GM21526 (cell line): ENCODE data around the gene SLC44A3.

ENCODE experiments used
- ATAC-seq: cut with Tn5 transposase; IDR thresholded peaks from one replicate; pipeline ENCODE4 v1.9.1; 2021; ENCODE audit warnings: moderate library complexity; ENCODE audit not compliant: unreplicated experiment, low FRiP score

Gene SLC44A3

DNA sequence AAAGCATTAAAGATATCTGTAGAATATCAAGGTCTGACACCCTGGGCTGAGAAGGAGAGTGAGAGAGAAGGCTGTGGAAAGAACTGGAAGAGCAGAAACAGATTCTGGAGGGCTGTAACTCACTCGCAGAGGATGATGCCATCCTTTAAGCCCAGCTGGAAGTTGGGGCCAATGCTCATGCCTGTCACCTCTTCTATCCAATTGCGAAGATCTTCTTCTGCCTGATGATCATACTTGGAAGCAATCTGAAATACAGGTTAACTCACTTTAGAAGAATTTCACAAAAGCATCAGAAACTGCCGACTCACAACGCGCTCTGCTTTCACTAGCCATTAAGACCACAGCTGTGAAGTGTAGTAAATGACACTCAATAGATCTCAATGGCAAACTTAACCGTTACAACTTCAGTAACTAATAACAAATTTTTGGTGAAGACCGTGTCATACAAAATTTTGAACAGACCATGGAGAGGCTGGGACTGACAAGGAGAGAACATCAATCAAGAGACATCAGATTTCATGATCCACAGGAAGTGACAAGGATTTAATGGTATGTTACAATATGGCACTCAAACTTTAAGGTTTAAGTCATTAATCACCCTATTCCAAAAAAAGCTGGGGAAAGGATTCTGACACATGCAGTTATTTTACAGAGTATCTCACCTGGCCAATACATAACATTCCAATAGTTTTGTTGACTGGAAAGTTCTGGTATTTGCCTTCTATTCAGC is 83.3 kb downstream of the SLC44A3 start:
- no peak for ATAC-seq

DNA sequence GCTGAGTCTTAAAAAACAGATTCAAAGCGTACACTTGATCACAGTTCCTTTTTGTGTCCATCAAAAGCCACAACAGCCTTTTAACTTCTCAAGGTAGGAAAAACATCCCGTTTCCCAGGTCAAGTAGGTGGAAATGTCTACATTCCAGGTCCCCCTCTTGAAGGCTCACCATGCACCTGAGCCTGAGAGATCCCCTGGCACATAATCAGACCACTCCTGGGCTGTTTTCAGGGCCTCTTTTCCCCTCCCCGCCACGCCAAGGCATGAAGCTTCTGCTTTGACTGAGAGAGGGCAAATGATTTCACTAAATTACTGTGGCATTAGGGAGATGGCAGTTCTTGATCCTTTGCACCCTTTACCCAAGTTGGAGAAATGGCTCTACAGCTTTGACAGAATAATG is 85.0 kb downstream of the SLC44A3 start:
- ATAC-seq, result no peak

DNA sequence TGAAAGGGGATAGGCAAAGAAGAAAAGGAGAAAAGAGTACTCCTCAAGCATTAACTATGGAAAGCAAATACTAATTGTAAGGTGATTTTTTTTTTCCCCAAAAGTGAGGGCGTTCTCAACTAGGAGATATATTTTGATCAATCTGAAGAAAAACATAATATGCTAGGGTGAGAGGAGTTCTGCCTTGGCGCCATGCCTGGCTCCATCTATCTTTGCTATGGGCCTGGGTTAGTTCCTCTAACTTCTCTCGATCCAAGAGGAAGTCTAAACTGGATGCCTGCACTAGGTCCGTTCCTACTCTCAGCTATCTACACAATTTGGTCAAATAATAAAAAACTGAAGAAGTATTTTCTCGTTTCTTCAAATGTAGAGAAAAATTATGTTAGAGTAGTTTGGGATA is 86.2 kb downstream of the SLC44A3 start:
- no peak for ATAC-seq

DNA sequence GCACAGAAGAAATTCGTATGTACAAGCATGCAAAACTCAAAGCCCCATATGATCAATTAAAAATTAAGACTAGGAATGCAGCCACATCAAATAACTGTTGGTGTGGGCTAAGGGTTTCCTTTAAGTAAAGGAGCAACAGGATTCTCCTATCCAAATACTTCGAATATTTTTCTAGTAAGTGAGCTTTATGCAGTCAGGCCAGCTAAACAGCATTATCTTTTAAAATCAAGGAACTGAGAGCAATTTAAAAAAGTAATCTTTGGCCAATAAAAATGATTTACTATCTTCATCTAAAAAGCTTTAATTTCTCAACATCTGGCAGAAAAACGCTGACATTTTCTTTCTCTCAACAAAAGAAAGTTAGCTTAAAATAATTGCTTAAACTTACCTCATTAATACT is 87.0 kb downstream of the SLC44A3 start:
- no peak for ATAC-seq

DNA sequence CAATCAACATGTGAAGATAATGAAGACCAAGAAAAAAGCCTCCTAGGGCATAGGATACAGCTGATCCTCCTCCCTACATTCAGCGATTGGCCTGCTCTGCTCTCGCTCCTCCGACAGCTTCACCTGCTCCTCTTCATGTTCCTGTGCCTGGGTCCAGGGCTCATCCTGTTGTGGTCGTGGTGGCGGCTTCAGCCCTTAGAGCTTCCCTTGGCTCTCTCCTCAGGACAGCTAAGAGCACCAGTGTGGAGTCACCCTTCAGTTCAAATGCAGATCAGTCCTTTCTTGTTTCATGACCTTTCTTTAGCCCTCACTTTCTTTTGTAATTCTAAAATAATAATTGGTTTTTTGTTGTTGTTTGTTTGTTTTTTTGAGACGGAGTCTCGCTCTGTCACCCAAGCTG is 88.0 kb downstream of the SLC44A3 start:
- ATAC-seq, result no peak

DNA sequence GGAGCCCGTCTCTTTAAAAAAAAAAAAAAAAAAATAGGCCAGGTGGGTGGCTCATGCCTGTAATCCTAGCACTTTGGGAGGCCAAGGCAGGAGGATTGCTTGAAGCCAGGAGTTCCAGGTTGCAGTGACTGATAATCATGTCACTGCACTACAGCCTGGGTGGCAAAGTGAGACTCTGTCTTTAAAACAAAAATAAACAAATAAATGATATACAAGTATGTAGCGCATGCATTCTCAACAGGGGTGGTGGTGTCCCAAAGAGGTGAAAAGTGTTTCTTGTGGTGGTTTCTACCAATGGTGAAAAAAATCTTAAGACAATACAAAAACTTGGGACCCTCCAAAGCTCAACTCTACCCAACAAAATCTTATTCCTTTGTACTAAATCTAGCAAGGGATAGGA is 88.8 kb downstream of the SLC44A3 start:
- no peak for ATAC-seq

DNA sequence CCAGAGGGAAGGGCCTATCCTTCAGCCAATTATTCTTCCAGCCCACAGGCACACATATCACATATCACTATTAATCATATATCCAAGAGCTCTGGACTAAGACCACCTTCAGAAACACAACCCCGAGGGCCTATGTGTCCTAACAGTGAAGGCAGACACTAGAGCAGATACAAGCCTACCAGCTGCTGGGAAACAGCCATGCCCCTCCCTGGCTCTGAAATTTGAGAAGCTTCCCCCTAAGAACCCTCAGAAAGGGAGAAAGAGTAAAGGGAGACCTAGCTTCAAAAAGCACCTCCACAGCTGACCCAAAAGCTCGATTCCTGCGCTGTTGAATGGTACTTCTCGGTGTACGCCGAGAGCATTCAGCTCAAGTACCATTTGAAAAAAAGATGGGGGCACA is 89.3 kb downstream of the SLC44A3 start:
- ATAC-seq, result no peak

DNA sequence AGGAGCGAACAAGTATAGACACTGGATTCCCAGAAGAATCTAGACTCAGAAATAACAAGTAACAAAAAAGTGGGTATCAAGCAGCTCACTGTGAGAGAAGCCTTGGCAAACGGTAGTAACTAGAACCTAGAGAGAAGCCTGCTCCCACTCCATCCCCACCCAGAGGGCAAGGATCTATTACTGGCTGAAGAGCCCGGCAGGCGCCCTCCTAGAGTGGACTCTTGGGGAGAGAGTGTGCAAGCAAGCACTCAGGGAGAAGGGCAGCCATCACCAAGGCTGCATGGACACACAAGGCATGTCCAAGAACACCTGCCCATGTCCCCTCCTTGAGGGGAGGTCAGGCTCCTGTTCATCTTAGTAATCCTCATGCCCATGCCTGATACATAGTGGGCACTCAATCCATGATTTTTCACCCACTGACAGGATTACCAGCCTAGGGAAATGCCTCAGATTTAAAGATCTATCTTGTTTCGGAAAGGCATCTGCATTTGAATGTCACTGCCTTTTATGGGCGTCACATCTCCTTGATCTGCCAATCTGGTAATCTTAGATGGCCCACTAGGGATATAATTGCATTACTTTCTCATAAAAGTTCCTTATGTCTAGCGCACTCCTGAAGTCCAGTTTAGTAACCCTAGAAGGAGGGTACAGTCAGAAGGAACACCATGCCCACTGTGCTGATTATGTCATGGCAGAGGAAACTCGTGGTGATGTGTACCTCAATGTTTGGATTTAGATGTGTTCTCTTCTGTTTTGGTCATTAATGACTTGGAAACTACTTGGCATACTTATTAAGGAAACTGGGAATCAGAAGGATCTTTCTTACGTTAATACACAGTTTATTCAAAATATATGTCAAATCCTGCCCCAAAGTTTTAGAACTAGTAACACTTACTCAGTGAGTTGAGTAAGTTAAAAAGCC is 92.4 kb downstream of the SLC44A3 start:
- ATAC-seq, result no peak

DNA sequence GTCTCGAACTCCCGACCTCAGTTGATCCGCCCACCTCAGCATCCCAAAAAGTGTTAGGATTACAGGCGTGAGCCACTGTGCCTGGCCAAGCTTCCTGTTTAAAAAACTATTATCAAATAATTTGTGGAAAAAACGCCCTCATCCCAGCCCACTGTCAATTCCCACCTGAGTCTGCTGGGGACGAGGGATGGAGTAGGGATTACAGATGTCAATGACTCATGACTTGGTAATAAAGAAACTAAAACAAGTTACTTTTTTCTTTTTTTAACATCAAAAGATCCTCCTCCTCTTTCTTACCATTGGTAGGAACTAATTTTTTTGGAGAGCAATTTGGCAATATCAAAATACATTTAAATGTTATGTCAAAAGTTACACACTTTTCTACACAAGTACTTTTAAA is 97.1 kb downstream of the SLC44A3 start:
- ATAC-seq, result no peak

DNA sequence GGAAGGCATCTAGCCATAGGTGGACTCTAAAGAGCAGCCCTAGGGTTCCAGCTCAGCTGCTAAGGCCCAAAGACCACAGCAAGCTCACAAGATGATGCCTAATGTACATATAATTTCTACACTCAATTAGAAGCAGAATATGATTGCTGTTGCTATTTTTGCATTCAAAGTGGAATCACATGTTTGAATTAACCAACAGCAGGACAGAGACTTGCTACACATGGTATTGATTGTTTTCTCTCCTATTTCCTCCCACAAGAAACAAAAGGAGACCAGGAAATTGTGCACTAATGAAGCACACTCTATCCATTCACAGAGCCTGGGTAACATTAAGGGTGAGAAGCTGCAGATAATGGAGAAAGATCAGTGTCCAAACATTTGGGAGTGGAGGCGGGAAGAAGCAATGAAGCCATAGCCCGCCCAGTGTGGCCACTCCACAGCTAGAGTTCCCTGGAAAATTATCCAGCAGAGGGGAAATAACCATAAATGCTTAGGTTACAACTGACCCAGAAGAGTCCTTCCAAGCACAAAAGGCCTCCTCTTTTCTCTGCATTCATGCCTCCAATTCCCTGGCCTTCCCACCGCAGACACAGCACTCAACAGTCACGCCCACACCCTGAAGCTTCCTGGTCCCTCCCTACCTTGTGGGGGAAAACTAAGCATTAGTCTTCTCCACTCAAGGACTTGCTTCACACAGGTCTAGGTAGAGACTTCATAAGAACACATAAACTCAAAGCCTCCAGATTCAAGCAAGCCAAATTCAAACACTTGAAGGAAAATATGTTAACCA is 99.3 kb downstream of the SLC44A3 start:
- no peak for ATAC-seq

DNA sequence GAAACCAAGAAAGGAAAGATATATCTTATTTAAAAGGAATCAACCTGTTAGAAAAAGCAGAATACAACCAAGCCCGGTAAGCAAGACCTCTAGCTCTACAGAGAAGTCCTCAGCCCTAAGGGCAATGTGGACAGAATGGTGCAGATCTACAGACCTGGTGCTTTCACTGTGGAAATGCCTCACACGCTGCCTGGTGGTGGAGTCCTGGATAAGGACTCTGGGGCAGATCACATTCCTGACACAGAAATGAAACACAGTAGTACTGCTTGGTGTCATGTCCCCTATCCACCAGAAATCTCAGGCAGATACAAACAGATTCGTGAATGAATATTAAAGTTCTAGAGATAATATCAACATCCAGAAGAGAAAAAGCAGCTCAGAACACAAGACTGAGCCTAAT is 99.9 kb downstream of the SLC44A3 start:
- no peak for ATAC-seq

DNA sequence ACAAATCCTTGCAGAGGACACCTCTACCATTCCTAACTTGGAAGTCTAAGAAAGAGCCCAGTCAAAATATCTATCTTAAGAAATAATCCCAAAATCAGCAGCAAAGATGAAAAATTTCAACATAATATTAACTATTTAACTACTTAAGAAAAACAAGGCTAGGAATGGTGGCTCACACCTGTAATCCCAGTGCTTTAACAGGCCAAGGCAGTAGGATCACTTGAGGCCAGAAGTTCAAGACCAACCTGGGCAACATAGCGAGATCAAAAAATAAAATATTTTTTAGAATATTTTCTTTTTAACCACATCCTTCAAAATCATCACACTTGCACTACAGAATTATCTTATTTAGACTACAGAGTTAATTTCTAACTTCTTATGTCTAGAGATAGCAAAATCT is 101.8 kb downstream of the SLC44A3 start:
- ATAC-seq, result no peak

DNA sequence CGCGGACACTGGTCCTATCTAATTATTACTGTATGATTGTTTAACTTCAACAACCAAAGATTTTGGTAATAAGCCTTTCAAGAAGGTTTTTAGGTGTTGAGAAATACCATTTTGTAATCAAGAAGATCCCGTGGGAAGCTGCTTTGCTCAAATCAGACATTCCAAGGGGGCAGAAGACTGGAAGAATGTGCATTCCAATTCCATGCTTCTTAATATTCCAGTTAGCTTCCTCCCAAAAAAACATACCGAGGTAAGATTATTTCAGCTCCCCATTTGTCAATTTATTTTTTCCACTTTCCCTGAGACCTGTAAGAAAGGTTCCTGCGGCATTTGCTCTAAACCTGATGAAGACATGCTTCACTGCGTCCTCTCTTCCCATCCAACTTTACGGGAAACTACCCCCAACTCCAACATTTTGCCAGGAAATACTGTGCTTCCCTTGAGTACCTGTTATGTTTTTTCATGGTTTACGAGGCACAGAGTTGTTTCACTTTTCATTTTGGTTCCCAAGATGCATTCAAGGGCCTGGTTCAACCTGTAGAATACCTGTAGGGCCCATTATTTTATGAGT is 102.7 kb downstream of the SLC44A3 start:
- no peak for ATAC-seq

DNA sequence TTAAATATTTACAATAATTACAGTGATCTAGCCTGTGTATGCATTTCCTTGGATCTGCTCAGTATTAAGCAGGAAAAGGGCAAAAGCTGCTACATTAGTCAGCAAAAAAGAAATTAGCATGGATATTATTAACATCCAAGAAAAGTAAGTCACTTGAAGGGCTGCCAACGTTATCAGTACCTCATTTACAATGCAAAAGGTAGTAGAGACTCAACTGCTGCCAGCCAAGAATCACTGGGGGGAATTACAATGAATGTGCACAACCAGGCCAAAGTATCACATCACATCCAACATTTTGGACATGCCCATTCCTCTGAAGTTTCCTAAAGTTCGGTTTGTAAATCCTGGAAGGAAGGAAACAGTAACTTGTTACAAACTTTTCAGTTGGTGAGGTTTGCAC is 104.8 kb downstream of the SLC44A3 start:
- ATAC-seq, result no peak

DNA sequence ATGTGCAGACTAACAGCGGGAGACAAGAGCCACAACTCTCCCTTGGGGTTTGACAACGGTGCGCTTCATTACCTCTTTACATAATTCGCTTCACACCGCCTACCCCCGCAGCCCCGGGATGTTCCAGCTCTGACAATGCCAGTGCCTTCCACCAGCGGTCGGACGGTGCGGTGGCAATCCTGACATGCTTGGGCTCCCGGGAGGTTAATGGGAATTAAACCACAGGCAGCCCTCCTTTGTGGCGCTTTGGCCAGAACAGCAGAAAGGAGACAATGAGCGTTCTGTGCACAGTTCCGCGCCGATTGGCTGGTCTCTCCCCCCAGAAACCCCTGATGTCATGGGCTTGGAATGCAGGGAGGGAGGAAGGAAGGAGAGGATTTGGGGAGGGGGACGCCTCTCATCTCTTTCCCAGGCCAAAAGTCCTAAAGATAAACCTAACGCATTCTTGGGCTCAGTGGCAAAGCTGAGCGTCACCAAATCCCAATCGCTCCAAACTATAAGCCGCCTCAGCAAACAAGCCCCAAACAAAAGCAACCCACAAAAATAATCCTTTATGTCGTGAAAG is 105.5 kb downstream of the SLC44A3 start:
- no peak for ATAC-seq

DNA sequence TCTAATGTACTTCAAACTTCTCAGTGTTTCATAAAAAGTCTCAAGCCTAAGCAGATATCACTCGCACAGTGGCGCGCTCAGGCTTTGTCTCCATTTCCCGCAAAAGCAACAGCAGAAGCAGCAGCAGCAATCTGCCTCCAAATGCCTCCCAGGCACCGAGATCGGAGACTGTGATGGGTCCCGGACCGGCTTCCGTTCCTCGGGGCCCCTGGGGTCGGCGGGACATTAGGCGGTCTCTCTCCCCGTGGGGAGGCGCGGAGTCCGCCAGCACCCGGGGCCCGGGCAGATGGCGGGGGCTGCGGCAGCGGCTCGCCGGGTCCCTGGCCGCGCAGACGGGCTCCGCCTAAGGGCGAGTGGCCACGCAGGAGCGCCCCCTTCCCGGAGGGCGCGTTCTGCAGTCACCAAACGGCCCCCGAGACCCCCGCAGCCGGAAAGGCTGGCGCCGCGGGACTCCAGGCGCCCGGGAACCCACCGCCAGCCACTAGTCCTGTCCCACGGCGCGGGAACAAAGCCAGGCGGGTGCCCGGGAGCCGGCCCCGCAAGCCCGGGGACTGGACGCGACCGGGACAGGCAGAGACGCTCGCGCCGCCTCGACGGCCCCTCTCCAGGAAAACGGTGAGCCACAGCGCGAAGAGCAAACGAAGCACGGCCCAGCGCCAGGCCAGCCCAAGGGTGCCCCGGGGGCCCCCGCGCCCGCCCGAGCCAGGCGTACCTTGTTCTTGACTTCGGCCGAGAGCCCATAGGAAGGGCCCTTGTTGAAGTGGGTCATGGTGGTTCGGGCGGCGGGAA is 106.2 kb downstream of the SLC44A3 start:
- no peak for ATAC-seq

DNA sequence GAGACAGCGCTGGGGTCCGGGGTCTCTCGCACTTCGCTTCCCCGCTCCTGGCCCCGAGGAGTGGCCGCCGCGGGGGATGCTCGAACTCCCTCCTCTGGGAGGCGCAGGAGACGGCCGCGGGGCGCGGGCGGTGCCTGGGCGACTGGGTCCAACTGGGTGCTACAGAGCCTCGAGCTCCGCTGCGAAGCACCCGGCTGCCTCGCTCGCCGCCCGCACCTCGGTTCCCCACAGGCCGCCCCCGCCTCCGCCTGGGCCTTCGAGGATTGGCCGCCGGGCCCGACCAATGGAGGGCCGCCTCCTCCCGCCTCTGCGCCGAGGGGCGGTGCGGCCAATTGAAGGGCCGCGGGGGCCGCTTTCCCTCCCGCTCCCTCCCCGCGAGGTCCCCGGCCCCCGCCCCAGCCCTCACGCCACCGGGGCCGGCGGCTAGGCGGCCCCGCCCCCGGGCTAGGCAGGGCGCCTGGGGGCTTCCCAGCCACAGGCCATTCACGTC is 106.8 kb downstream of the SLC44A3 start, which contains the start of gene CNN3:
CNN3 (minus strand) TSS at position 196 of the 490 bp plus-strand sequence. CDS start 216 bp downstream, outside the sequence.
- peak; percentile 95 for ATAC-seq

DNA sequence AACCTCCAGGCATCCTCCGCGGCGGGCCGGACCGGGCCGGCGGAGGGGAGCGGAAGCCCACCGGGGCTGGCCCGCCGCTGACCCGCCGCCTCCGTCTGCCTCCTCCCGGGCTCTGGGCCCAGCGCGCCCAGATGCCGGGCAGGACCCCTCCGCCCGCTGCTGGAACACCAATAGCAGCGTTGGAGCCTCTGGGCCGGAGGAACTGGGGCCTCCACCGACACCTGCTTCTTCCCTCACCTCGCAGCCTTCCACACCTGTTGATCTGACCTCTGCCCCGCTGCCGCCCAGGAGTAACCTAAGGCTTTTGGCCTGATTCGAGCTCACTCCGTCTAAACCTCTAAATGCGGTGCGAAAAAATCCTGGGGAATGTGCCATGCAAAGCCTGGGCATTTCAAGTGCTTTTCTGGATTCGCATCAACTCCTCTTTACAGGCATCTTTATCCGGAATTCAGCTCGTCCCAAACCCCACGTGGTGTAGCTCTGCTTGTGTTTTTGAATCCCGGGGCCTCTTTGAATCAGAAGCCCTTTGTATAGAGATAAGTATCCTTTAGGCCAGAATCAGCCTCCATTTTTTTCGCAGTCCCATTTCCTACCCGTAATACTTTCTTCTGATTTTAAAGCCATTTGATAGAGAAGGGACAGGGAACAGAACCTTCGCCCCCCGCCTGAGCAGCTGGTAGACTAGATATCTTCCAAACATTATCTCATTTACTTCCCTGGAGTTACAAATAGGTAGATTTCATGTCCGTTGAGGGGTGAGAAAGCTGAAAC is 107.4 kb downstream of the SLC44A3 start:
- no peak for ATAC-seq
